CD14-positive monocyte (primary cell): Measurements from ENCODE around the gene BCL2L1. TPM values are rescaled to one million over a fixed set of nuclear protein-coding genes. Genes with fewer than 3 reads are reported as not detected.

Source experiments
- DNase-seq, 3 donors: peaks; one replicate each; pipeline ENCODE4 v3.0.0-alpha.2; 2011 to 2022
- H2AFZ ChIP-seq: 2 replicates; pipeline ENCODE4 v1.6.0; 2012; ENCODE audit warnings: mild to moderate bottlenecking, low read depth, low read length, inconsistent platforms; ENCODE audit not compliant: insufficient read depth, poor library complexity, severe bottlenecking
- H3K27ac ChIP-seq, 2 donors: 1 replicate in 1 of 2; 2 replicates in 1 of 2; pipeline ENCODE4 v1.5.1; 2012 to 2013; ENCODE audit warnings: low read length in 2 of 2, control low read depth in 1 of 2, inconsistent platforms in 1 of 2, low read depth in 1 of 2, mild to moderate bottlenecking in 1 of 2
- H3K27me3 ChIP-seq, 2 donors: one replicate each; pipeline versions ENCODE4 v1.6.0 to v1.6.1; 2011 to 2013; ENCODE audit warnings: low read length in 2 of 2; ENCODE audit not compliant: control insufficient read depth in 2 of 2, insufficient read depth in 2 of 2
- H3K36me3 ChIP-seq, 2 donors: replicated peaks in 1 of 2; 1 replicate in 1 of 2; 2 replicates in 1 of 2; pipeline versions ENCODE4 v1.5.1 to v1.6.1; 2012 to 2013; ENCODE audit warnings: low read length in 2 of 2, control low read depth in 1 of 2, inconsistent platforms in 1 of 2, mild to moderate bottlenecking in 1 of 2; ENCODE audit not compliant: insufficient read depth in 2 of 2, control insufficient read depth in 1 of 2
- H3K4me1 ChIP-seq, 2 donors: 1 replicate in 1 of 2; 2 replicates in 1 of 2; pipeline versions ENCODE4 v1.5.1 to v1.6.1; 2012 to 2013; ENCODE audit warnings: low read length in 2 of 2, control low read depth in 1 of 2, inconsistent platforms in 1 of 2, mild to moderate bottlenecking in 1 of 2, moderate library complexity in 1 of 2; ENCODE audit not compliant: insufficient read depth in 2 of 2, control insufficient read depth in 1 of 2
- H3K4me2 ChIP-seq: replicated peaks from 2 replicates; pipeline ENCODE3; 2012; ENCODE audit warnings: low read length, moderate library complexity, mild to moderate bottlenecking; ENCODE audit not compliant: poor library complexity, severe bottlenecking; ENCODE audit errors: extremely low read depth
- H3K4me3 ChIP-seq, 3 experiments: fragments of 200-600 bp in 1 of 3; sonication (generic) in 1 of 3; replicated peaks in 1 of 3; 1 replicate in 2 of 3; 2 replicates in 1 of 3; pipeline ENCODE4 v1.5.1; 2011 to 2013; ENCODE audit warnings: low read length in 3 of 3, mild to moderate bottlenecking in 3 of 3, control low read depth in 2 of 3, low read depth in 2 of 3, inconsistent platforms in 1 of 3, moderate library complexity in 1 of 3
- H3K79me2 ChIP-seq: 2 replicates; pipeline ENCODE4 v1.6.0; 2012; ENCODE audit warnings: mild to moderate bottlenecking, control low read depth, inconsistent platforms, low read length, moderate library complexity; ENCODE audit not compliant: insufficient read depth
- H3K9ac ChIP-seq: 2 replicates; pipeline ENCODE4 v1.6.0; 2017; ENCODE audit warnings: low read length, mild to moderate bottlenecking; ENCODE audit not compliant: insufficient read depth, poor library complexity, severe bottlenecking
- H3K9me3 ChIP-seq, 2 donors: replicated peaks in 1 of 2; 1 replicate in 1 of 2; 2 replicates in 1 of 2; pipeline versions ENCODE4 v1.5.1 to v1.6.1; 2012 to 2013; ENCODE audit warnings: low read length in 2 of 2, control low read depth in 1 of 2; ENCODE audit not compliant: control insufficient read depth in 1 of 2, insufficient read depth in 1 of 2
- H4K20me1 ChIP-seq: 2 replicates; pipeline ENCODE4 v1.6.0; 2012; ENCODE audit warnings: mild to moderate bottlenecking, low read length, control low read depth, moderate library complexity; ENCODE audit not compliant: insufficient read depth
- H3K27ac Mint-ChIP-seq, 7 donors: one replicate each; pipeline ENCODE4 v1.8.0; 2020; ENCODE audit warnings: mild to moderate bottlenecking in 7 of 7, mixed read lengths in 7 of 7, moderate library complexity in 6 of 7, inconsistent platforms in 2 of 7
- H3K27me3 Mint-ChIP-seq, 3 donors: one replicate each; pipeline ENCODE4 v1.8.0; 2021 to 2022; ENCODE audit warnings: low read depth in 3 of 3, mild to moderate bottlenecking in 3 of 3, mixed read lengths in 3 of 3, moderate library complexity in 3 of 3, inconsistent platforms in 1 of 3
- H3K36me3 Mint-ChIP-seq, 2 donors: one replicate each; pipeline ENCODE4 v1.8.0; 2020; ENCODE audit warnings: mixed read lengths in 2 of 2, inconsistent platforms in 1 of 2, mild to moderate bottlenecking in 1 of 2
- H3K4me1 Mint-ChIP-seq: one replicate; pipeline ENCODE4 v1.8.0; 2020; ENCODE audit warnings: mild to moderate bottlenecking, mixed read lengths
- H3K4me3 Mint-ChIP-seq, 2 donors: one replicate each; pipeline ENCODE4 v1.8.0; 2020; ENCODE audit warnings: mild to moderate bottlenecking in 2 of 2, mixed read lengths in 2 of 2, moderate library complexity in 1 of 2
- H3K9me3 Mint-ChIP-seq, 7 donors: one replicate each; pipeline ENCODE4 v1.8.0; 2020 to 2022; ENCODE audit warnings: mixed read lengths in 7 of 7, mild to moderate bottlenecking in 6 of 7, moderate library complexity in 6 of 7, inconsistent platforms in 2 of 7
- CTCF ChIP-seq: fragments of 200-600 bp; IDR thresholded peaks from one replicate; pipeline ENCODE4 v1.8.0; 2022; ENCODE audit warnings: antibody characterized with exemption, mild to moderate bottlenecking
- WGBS: methylation state at CpG from one replicate; pipeline ENCODE4 v1.1.5; 2013; ENCODE audit warnings: missing lambda C conversion rate; ENCODE audit not compliant: insufficient coverage; 5-methylcytosine and 5-hydroxymethylcytosine counted together
- intact Hi-C, 2 donors: fragments of 100-400 bp; cut with micrococcal nuclease; formaldehyde crosslinking; loops; one replicate each; pipeline versions ENCODE4 v1.15.0 to v1.15.1; 2023
- polyA plus RNA-seq, 3 donors: library from polyadenylated mRNA; depleted of rRNA in 1 of 3; unstranded in 2 of 3; stranded (reverse) in 1 of 3; fragments of 300-500 nt in 2 of 3; fragments of >200 nt in 1 of 3; fragmentation: Illumina TruSeq in 2 of 3; gene quantifications; 1 replicate in 2 of 3; 2 replicates in 1 of 3; pipeline ENCODE4 v1.2.3, GENCODE V29; 2012 to 2021

Gene BCL2L1
- polyA plus RNA-seq, 3 donors = 12.4 to 16.8 (median 14.3) TPM

GRCh38 chr20:31707994-31708735 is 14.5 kb downstream of the BCL2L1 start:
- Mint-ChIP-seq H3K36me3 (peaks cover 50 to 70% of the 10 kb centered on the region in 2 donors), H3K27ac (peak overlapping the region in 2 of 7 donors; percentile 32 to 64), H3K9me3 (no peaks in the 10 kb centered on the region), H3K27me3 (no peaks in the 10 kb centered on the region), H3K4me1 (peaks cover 35% of the 10 kb centered on the region), H3K4me3 (no peak overlapping the region)
- DNase-seq = no peak
- H3K4me2 ChIP-seq = no peak overlapping the region
- no peak overlapping the region for H2AFZ ChIP-seq
- H3K36me3 ChIP-seq = peaks cover 47 to 85% of the 10 kb centered on the region in 2 donors
- no peak overlapping the region for H3K9ac ChIP-seq
- peak overlapping the region in 1 of 2 donors; percentile 38 for H3K27ac ChIP-seq
- no peaks in the 10 kb centered on the region for H3K9me3 ChIP-seq
- peaks cover 13 to 24% of the 10 kb centered on the region in 2 donors for H3K4me1 ChIP-seq
- WGBS = 40% methylated on average over 1 of the region's 2 CpGs
- peaks cover 61% of the 10 kb centered on the region for H3K79me2 ChIP-seq
- no peaks in the 10 kb centered on the region for H3K27me3 ChIP-seq
- intact Hi-C loops = no loop called here
- no peak overlapping the region for H3K4me3 ChIP-seq
- TF ChIP-seq CTCF = no peak
- H4K20me1 ChIP-seq = peaks cover 81% of the 10 kb centered on the region

GRCh38 chr20:31707258-31707615 is 15.4 kb downstream of the BCL2L1 start:
- H3K4me1 Mint-ChIP-seq = peaks cover 28% of the 10 kb centered on the region
- H3K79me2 ChIP-seq = peaks cover 52% of the 10 kb centered on the region
- peaks cover 43 to 65% of the 10 kb centered on the region in 2 donors for H3K36me3 Mint-ChIP-seq

More at GRCh38 chr20:31707258-31707615, 15.4 kb downstream of the BCL2L1 start:
- Mint-ChIP-seq H3K4me3 (no peak overlapping the region), H3K27me3 (no peaks in the 10 kb centered on the region), H3K9me3 (no peaks in the 10 kb centered on the region), H3K27ac (peak overlapping the region in 3 of 7 donors; percentile 2 to 85 (median 47))
- Histone ChIP-seq H3K4me1 (peaks cover 13 to 24% of the 10 kb centered on the region in 2 donors), H3K9ac (no peak overlapping the region), H3K4me3 (no peak overlapping the region), H4K20me1 (peaks cover 72% of the 10 kb centered on the region), H3K9me3 (no peaks in the 10 kb centered on the region), H3K36me3 (peaks cover 40 to 75% of the 10 kb centered on the region in 2 donors), H2AFZ (no peak overlapping the region), H3K4me2 (no peak overlapping the region), H3K27me3 (no peaks in the 10 kb centered on the region), H3K27ac (peak overlapping the region in 1 of 2 donors; percentile 49)
- TF ChIP-seq CTCF = no peak
- WGBS = no CpG with 5 or more reads among the region's 5 CpGs
- intact Hi-C loops = no loop called here
- no peak for DNase-seq
